ENCODE data around the gene ARHGAP42. TPM values are rescaled to one million over a fixed set of nuclear protein-coding genes. Genes with fewer than 3 reads are reported as not detected.

Gene ARHGAP42
- total RNA-seq, 1 donor from 2014 or later: 33.2 TPM

GRCh38 chr11:100888836-100889235 is 201.7 kb downstream of the ARHGAP42 start:
- H3K9ac ChIP-seq (ENCODE audit: low read length): no peak overlapping the region
- TF ChIP-seq CTCF (IDR thresholded peaks at IDR 0.05; ENCODE audit: insufficient read depth, low read depth, low read length): no peak
- TF ChIP-seq EZH2 (IDR thresholded peaks at IDR 0.05; ENCODE audit: insufficient read depth, low read length): no peak
- peak; percentile 67 for DNase-seq (ENCODE audit: low read depth)
- Mint-ChIP-seq H3K4me3 (ENCODE audit: unreplicated experiment) (no peak overlapping the region), H3K36me3 (ENCODE audit: low read depth, unreplicated experiment) (no peaks in the 10 kb centered on the region), H3K9me3 (ENCODE audit: unreplicated experiment) (no peaks in the 10 kb centered on the region), H3K27ac (ENCODE audit: unreplicated experiment) (no peak overlapping the region), H3K27me3 (ENCODE audit: low read depth, unreplicated experiment) (no peaks in the 10 kb centered on the region), H3K4me1 (ENCODE audit: low read depth, unreplicated experiment) (peaks cover 41% of the 10 kb centered on the region)
- H3K79me2 ChIP-seq (ENCODE audit: insufficient read depth, low read length): peaks cover 3% of the 10 kb centered on the region
- H3K4me2 ChIP-seq (ENCODE audit: low read length): no peak overlapping the region
- no peaks in the 10 kb centered on the region for H3K27me3 ChIP-seq (ENCODE audit: insufficient read depth, low read length)
- H3K9me3 ChIP-seq (ENCODE audit: insufficient read depth, low read depth, low read length): no peaks in the 10 kb centered on the region
- peaks cover 12% of the 10 kb centered on the region for H3K4me1 ChIP-seq (ENCODE audit: insufficient read depth, low read length)
- H3K36me3 ChIP-seq (ENCODE audit: insufficient read depth, low read length): no peaks in the 10 kb centered on the region
- no peak overlapping the region for H3K27ac ChIP-seq (ENCODE audit: low read depth, low read length)
- FAIRE-seq: peak; percentile 34
- no peaks in the 10 kb centered on the region for H4K20me1 ChIP-seq (ENCODE audit: insufficient read depth, low read length)
- no peak overlapping the region for H2AFZ ChIP-seq (ENCODE audit: low read depth, low read length)
- no peak overlapping the region for H3K4me3 ChIP-seq (ENCODE audit: insufficient read depth, low read depth, low read length)

- DNase-seq (ENCODE audit: low read depth): no peak
- TF ChIP-seq CTCF (IDR thresholded peaks at IDR 0.05; ENCODE audit: insufficient read depth, low read depth, low read length) (no peak), EZH2 (IDR thresholded peaks at IDR 0.05; ENCODE audit: insufficient read depth, low read length) (no peak)
- Histone ChIP-seq H3K36me3 (ENCODE audit: insufficient read depth, low read length) (no peaks in the 10 kb centered on the region), H3K4me1 (ENCODE audit: insufficient read depth, low read length) (peaks cover 12% of the 10 kb centered on the region), H3K27ac (ENCODE audit: low read depth, low read length) (peak overlapping the region; percentile 92), H2AFZ (ENCODE audit: low read depth, low read length) (no peak overlapping the region), H3K9me3 (ENCODE audit: insufficient read depth, low read depth, low read length) (no peaks in the 10 kb centered on the region), H3K4me2 (ENCODE audit: low read length) (no peak overlapping the region), H3K79me2 (ENCODE audit: insufficient read depth, low read length) (no peaks in the 10 kb centered on the region), H4K20me1 (ENCODE audit: insufficient read depth, low read length) (no peaks in the 10 kb centered on the region), H3K27me3 (ENCODE audit: insufficient read depth, low read length) (no peaks in the 10 kb centered on the region), H3K9ac (ENCODE audit: low read length) (no peak overlapping the region), H3K4me3 (ENCODE audit: insufficient read depth, low read depth, low read length) (no peak overlapping the region)
- no peaks in the 10 kb centered on the region for H3K36me3 Mint-ChIP-seq (ENCODE audit: low read depth, unreplicated experiment)
- no peak for FAIRE-seq
- peaks cover 35% of the 10 kb centered on the region for H3K4me1 Mint-ChIP-seq (ENCODE audit: low read depth, unreplicated experiment)
- no peak overlapping the region for H3K4me3 Mint-ChIP-seq (ENCODE audit: unreplicated experiment)
- H3K27ac Mint-ChIP-seq (ENCODE audit: unreplicated experiment): peak overlapping the region; percentile 97
- H3K27me3 Mint-ChIP-seq (ENCODE audit: low read depth, unreplicated experiment): no peaks in the 10 kb centered on the region
- H3K9me3 Mint-ChIP-seq (ENCODE audit: unreplicated experiment): no peaks in the 10 kb centered on the region
These were observed 202.7 kb downstream of the ARHGAP42 start for GRCh38 chr11:100889758-100890157.

GRCh38 chr11:100890789-100891188 is 203.7 kb downstream of the ARHGAP42 start:
- Mint-ChIP-seq H3K4me1 (ENCODE audit: low read depth, unreplicated experiment) (peaks cover 35% of the 10 kb centered on the region), H3K27me3 (ENCODE audit: low read depth, unreplicated experiment) (no peaks in the 10 kb centered on the region), H3K9me3 (ENCODE audit: unreplicated experiment) (no peaks in the 10 kb centered on the region), H3K27ac (ENCODE audit: unreplicated experiment) (peak overlapping the region; percentile 97), H3K36me3 (ENCODE audit: low read depth, unreplicated experiment) (no peaks in the 10 kb centered on the region), H3K4me3 (ENCODE audit: unreplicated experiment) (no peak overlapping the region)
- TF ChIP-seq CTCF (IDR thresholded peaks at IDR 0.05; ENCODE audit: insufficient read depth, low read depth, low read length) (no peak), EZH2 (IDR thresholded peaks at IDR 0.05; ENCODE audit: insufficient read depth, low read length) (no peak)
- H2AFZ ChIP-seq (ENCODE audit: low read depth, low read length): peak overlapping the region; percentile 39
- no peaks in the 10 kb centered on the region for H3K9me3 ChIP-seq (ENCODE audit: insufficient read depth, low read depth, low read length)
- DNase-seq (ENCODE audit: low read depth): peak; percentile 99
- no peaks in the 10 kb centered on the region for H3K79me2 ChIP-seq (ENCODE audit: insufficient read depth, low read length)
- peak overlapping the region; percentile 48 for H3K4me3 ChIP-seq (ENCODE audit: insufficient read depth, low read depth, low read length)
- H3K27me3 ChIP-seq (ENCODE audit: insufficient read depth, low read length): no peaks in the 10 kb centered on the region
- no peaks in the 10 kb centered on the region for H4K20me1 ChIP-seq (ENCODE audit: insufficient read depth, low read length)
- H3K4me1 ChIP-seq (ENCODE audit: insufficient read depth, low read length): peaks cover 12% of the 10 kb centered on the region
- peak overlapping the region; percentile 81 for H3K4me2 ChIP-seq (ENCODE audit: low read length)
- peak; percentile 99 for FAIRE-seq
- H3K27ac ChIP-seq (ENCODE audit: low read depth, low read length): peak overlapping the region; percentile 92
- peak overlapping the region; percentile 75 for H3K9ac ChIP-seq (ENCODE audit: low read length)
- H3K36me3 ChIP-seq (ENCODE audit: insufficient read depth, low read length): no peaks in the 10 kb centered on the region
